ENCODE results near the gene NKD2. TPM values are rescaled to one million over a fixed set of nuclear protein-coding genes. Genes with fewer than 3 reads are reported as not detected.

The NKD2 gene
- total RNA-seq, 1 donor from 2014 or later = 1.8 TPM

DNA sequence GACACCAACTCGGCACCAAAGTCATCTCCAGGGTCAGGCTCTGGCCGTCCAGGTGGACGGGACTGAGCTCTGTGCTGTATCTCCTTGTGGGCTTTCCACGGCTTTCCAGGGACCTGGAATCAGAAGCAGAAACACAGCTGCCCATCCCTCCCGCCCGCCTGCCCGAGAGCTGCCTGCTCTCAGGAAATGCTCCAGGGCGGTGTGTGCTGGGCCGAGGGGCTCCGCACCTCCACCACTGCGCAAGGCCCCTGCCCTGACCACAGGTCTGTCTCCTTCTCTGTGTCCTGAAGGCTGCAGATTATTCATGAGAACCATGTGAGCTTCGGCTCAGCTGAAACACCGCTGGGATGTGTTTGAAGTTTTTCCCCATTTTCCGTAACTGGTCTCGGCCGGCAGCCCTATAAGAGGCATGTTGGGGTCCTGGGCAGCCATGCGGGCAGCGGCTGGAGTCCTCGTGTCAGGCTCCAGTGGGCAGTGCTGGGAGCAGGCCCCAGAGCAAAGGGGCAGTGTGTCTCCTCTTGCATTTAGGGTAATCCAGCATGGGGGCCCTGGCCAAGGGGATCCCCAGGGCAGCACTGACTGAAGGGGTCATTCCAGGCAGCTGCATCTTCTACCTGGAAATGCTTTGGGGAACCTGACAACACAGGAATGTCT lies 22.8 kb downstream of the NKD2 start:
- Mint-ChIP-seq H3K9me3 (ENCODE audit: unreplicated experiment) (no peaks in the 10 kb centered on the region), H3K4me1 (ENCODE audit: unreplicated experiment) (no peaks in the 10 kb centered on the region), H3K36me3 (ENCODE audit: low read depth, unreplicated experiment) (peaks cover 4% of the 10 kb centered on the region), H3K4me3 (ENCODE audit: unreplicated experiment) (no peak overlapping the region), H3K27ac (ENCODE audit: unreplicated experiment) (no peak overlapping the region), H3K27me3 (ENCODE audit: unreplicated experiment) (peaks cover 9% of the 10 kb centered on the region)
- TF ChIP-seq CTCF (IDR thresholded peaks at IDR 0.05; ENCODE audit: unreplicated experiment) = no peak
- DNase-seq (ENCODE audit: low spot score) = no peak

DNA sequence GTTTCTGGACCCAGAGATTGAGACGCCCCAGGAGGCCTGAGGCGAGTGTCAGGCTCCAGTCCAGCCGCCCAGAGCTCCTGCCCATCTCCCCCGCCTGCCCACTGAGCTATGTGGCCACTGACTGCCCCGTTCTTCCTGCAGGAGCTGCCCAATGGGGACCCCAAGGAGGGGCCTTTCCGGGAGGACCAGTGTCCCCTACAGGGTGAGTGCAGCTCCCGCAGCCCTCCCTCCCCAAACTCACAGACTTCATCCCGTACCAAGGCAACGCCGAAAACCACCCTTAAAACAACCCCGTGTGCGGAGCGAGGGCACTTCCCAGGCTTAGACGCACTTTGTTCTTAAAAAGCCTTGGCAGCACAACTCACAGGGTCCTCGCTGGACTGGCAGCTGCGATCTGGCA lies 23.4 kb downstream of the NKD2 start:
- H3K36me3 Mint-ChIP-seq (ENCODE audit: low read depth, unreplicated experiment) = peaks cover 4% of the 10 kb centered on the region
- no peak overlapping the region for H3K4me3 Mint-ChIP-seq (ENCODE audit: unreplicated experiment)
- H3K4me1 Mint-ChIP-seq (ENCODE audit: unreplicated experiment) = no peaks in the 10 kb centered on the region
- peaks cover 11% of the 10 kb centered on the region for H3K27me3 Mint-ChIP-seq (ENCODE audit: unreplicated experiment)
- no peak overlapping the region for H3K27ac Mint-ChIP-seq (ENCODE audit: unreplicated experiment)
- TF ChIP-seq CTCF (IDR thresholded peaks at IDR 0.05; ENCODE audit: unreplicated experiment) = no peak
- DNase-seq (ENCODE audit: low spot score) = no peak
- no peaks in the 10 kb centered on the region for H3K9me3 Mint-ChIP-seq (ENCODE audit: unreplicated experiment)

DNA sequence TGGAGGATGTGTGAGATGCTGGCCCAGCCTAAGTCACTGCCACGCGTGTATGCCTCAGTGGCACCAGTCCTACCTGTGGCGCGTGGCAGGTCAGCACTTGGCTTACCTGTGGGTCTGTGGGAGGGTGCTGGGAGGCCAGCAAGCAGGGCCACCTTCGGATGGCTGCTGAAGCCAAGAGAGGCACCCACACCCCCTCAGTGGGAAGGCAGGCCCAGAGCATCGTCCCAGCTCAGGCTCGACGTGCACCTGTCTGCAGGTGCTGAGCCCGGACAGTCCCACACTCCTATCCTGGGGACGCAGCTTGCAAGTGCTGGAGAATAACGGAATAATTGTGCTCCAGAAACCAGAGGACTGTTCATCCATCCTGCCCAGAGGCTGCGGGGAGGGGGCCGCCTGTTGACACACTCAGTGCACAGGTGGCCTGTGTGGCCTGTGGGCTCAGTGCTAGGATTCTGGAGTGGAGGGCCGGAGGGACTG lies 24.0 kb downstream of the NKD2 start:
- Mint-ChIP-seq H3K9me3 (ENCODE audit: unreplicated experiment) (no peaks in the 10 kb centered on the region), H3K27ac (ENCODE audit: unreplicated experiment) (no peak overlapping the region), H3K27me3 (ENCODE audit: unreplicated experiment) (peaks cover 11% of the 10 kb centered on the region), H3K4me3 (ENCODE audit: unreplicated experiment) (no peak overlapping the region), H3K4me1 (ENCODE audit: unreplicated experiment) (no peaks in the 10 kb centered on the region), H3K36me3 (ENCODE audit: low read depth, unreplicated experiment) (peaks cover 4% of the 10 kb centered on the region)
- no peak for DNase-seq (ENCODE audit: low spot score)
- TF ChIP-seq CTCF (IDR thresholded peaks at IDR 0.05; ENCODE audit: unreplicated experiment) = no peak

- no peak for TF ChIP-seq CTCF (IDR thresholded peaks at IDR 0.05; ENCODE audit: unreplicated experiment)
- DNase-seq (ENCODE audit: low spot score) = no peak
- H3K4me1 Mint-ChIP-seq (ENCODE audit: unreplicated experiment) = no peaks in the 10 kb centered on the region
- no peak overlapping the region for H3K4me3 Mint-ChIP-seq (ENCODE audit: unreplicated experiment)
- no peaks in the 10 kb centered on the region for H3K9me3 Mint-ChIP-seq (ENCODE audit: unreplicated experiment)
- H3K36me3 Mint-ChIP-seq (ENCODE audit: low read depth, unreplicated experiment) = peaks cover 4% of the 10 kb centered on the region
- H3K27ac Mint-ChIP-seq (ENCODE audit: unreplicated experiment) = no peak overlapping the region
- H3K27me3 Mint-ChIP-seq (ENCODE audit: unreplicated experiment) = peaks cover 11% of the 10 kb centered on the region
These were observed 24.6 kb downstream of the NKD2 start for GRCh38 chr5:1033178-1033577.

DNA sequence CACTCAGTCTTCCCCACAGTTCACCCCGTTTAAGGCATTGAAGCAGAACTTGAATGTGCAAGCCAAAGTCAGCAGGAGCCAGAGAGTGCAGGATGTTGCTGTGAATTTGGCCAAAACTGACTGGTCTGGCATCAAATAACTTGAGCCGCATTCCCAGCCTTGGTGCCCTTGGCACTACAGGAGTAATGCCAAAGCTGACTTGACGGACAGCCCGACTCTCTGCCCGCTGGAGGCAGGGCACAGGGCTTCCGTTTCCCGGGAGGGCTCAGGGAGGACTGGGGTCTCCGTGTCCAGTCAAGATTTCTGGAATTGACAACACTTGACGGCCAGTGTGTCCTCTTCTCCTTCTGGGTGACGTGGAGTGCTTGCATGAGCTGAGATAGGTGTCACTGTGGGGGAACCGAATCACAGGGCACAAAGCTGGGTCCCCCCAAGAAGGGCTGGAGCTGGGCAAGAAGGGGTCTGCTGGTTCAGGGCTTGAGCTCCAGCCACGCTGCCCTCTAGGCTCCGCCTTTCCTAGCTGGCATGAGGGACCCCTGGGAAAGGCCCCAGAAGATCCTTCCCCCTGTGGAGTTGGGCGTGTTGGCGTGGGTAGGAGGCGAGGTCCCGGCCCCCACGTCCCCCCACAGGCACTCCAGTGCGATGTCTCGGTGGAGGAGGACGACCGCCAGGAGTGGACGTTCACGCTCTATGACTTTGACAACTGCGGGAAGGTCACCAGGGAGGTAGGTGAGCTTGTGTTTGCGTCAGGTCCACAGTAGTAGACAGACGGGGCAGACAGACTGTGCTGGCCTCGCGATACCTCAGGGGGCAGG lies 25.2 kb downstream of the NKD2 start:
- no peak for DNase-seq (ENCODE audit: low spot score)
- H3K36me3 Mint-ChIP-seq (ENCODE audit: low read depth, unreplicated experiment) = peaks cover 4% of the 10 kb centered on the region
- TF ChIP-seq CTCF (IDR thresholded peaks at IDR 0.05; ENCODE audit: unreplicated experiment) = no peak
- H3K4me1 Mint-ChIP-seq (ENCODE audit: unreplicated experiment) = no peaks in the 10 kb centered on the region
- no peak overlapping the region for H3K27ac Mint-ChIP-seq (ENCODE audit: unreplicated experiment)
- peaks cover 13% of the 10 kb centered on the region for H3K27me3 Mint-ChIP-seq (ENCODE audit: unreplicated experiment)
- H3K9me3 Mint-ChIP-seq (ENCODE audit: unreplicated experiment) = no peaks in the 10 kb centered on the region
- H3K4me3 Mint-ChIP-seq (ENCODE audit: unreplicated experiment) = no peak overlapping the region
